Measurements from ENCODE around the gene LRMDA. TPM values are rescaled to one million over a fixed set of nuclear protein-coding genes. Genes with fewer than 3 reads are reported as not detected.

Gene LRMDA
- total RNA-seq, 4 donors from 2014 or later: 1.5 to 15.7 (median 4.6) TPM

- DNase-seq: no peak
- H3K4me1 ChIP-seq: no peaks in the 10 kb centered on the region
- H3K27me3 ChIP-seq: no peaks in the 10 kb centered on the region
- TF ChIP-seq CTCF (IDR thresholded peaks at IDR 0.05): no peak
- no peak for TF ChIP-seq POLR2A (IDR thresholded peaks at IDR 0.05)
- H3K27ac ChIP-seq: no peak overlapping the region
- peaks cover 0 to 4% of the 10 kb centered on the region in 2 donors for H3K9me3 ChIP-seq
- intact Hi-C loops (cut with DNase I; ENCODE audit: low total_unique reads): no loop called here
- H3K4me3 ChIP-seq: no peak overlapping the region
- H3K36me3 ChIP-seq: peaks cover 0 to 4% of the 10 kb centered on the region in 2 donors
Measured at GRCh38 chr10:75801661-75802060, 370.2 kb downstream of the LRMDA start.

- Histone ChIP-seq H3K27ac (no peak overlapping the region), H3K4me3 (no peak overlapping the region), H3K4me1 (no peaks in the 10 kb centered on the region), H3K36me3 (no peaks in the 10 kb centered on the region), H3K27me3 (no peaks in the 10 kb centered on the region), H3K9me3 (no peaks in the 10 kb centered on the region)
- no peak for TF ChIP-seq POLR2A (IDR thresholded peaks at IDR 0.05)
- no peak for TF ChIP-seq CTCF (IDR thresholded peaks at IDR 0.05)
- intact Hi-C loops (cut with DNase I; ENCODE audit: low total_unique reads): no loop called here
- DNase-seq: no peak
Measured at GRCh38 chr10:75803121-75803520, 371.7 kb downstream of the LRMDA start.

GRCh38 chr10:75803816-75804552, 372.6 kb downstream of the LRMDA start:
- no peak overlapping the region for H3K4me3 ChIP-seq
- no peak overlapping the region for H3K27ac ChIP-seq
- no peaks in the 10 kb centered on the region for H3K4me1 ChIP-seq
- TF ChIP-seq CTCF (IDR thresholded peaks at IDR 0.05): no peak
- TF ChIP-seq POLR2A (IDR thresholded peaks at IDR 0.05): no peak
- no peaks in the 10 kb centered on the region for H3K36me3 ChIP-seq
- DNase-seq: no peak
- H3K9me3 ChIP-seq: no peaks in the 10 kb centered on the region
- intact Hi-C loops (cut with DNase I; ENCODE audit: low total_unique reads): no loop called here
- H3K27me3 ChIP-seq: no peaks in the 10 kb centered on the region

GRCh38 chr10:75806186-75806585, 374.8 kb downstream of the LRMDA start:
- H3K27ac ChIP-seq: no peak overlapping the region
- TF ChIP-seq POLR2A (IDR thresholded peaks at IDR 0.05) (no peak), CTCF (IDR thresholded peaks at IDR 0.05) (no peak)
- H3K4me3 ChIP-seq: no peak overlapping the region
- DNase-seq: no peak
- intact Hi-C loops (cut with DNase I; ENCODE audit: low total_unique reads): no loop called here
- no peaks in the 10 kb centered on the region for H3K27me3 ChIP-seq
- no peaks in the 10 kb centered on the region for H3K9me3 ChIP-seq
- H3K36me3 ChIP-seq: no peaks in the 10 kb centered on the region
- H3K4me1 ChIP-seq: no peaks in the 10 kb centered on the region

- Histone ChIP-seq H3K9me3 (no peaks in the 10 kb centered on the region), H3K36me3 (no peaks in the 10 kb centered on the region), H3K27me3 (no peaks in the 10 kb centered on the region), H3K27ac (no peak overlapping the region), H3K4me1 (no peaks in the 10 kb centered on the region), H3K4me3 (no peak overlapping the region)
- no peak for TF ChIP-seq CTCF (IDR thresholded peaks at IDR 0.05)
- no peak for TF ChIP-seq POLR2A (IDR thresholded peaks at IDR 0.05)
- intact Hi-C loops (cut with DNase I; ENCODE audit: low total_unique reads): no loop called here
- DNase-seq: no peak
Measured at GRCh38 chr10:75807456-75807855, 376.0 kb downstream of the LRMDA start.
